Suppressor macrophage (primary cell): ENCODE data around the gene UMPS.
"Not testable (repeated sequence)": the region's sequence is repeated elsewhere in the genome, so short reads cannot be mapped to it uniquely, and the experiment has no call there.

ENCODE experiments used
- DNase-seq, 4 experiments: peaks; one replicate each; pipeline ENCODE4 v3.0.0-alpha.2; 2020 to 2022

Gene UMPS

DNA sequence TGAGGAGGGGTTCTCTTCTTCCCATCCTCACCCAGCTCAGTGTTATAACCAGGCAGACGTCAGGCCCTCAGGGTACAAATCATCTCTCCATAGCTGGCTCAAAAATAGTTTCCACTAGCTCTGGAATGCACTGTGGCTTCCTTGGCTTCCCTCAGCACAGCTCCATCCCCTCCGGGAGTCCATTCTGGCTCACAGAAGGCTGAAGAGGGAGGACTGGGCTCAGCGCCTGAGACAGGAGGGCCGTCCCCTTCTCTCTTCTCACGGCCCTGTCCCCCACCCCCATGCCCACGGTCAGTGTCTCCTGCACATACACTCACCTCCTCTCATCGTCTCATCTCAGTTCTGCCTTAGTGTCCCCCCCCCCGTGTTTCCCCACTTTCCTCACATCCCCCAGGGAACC lies 50.1 kb downstream of the UMPS start:
- no peak for DNase-seq

DNA sequence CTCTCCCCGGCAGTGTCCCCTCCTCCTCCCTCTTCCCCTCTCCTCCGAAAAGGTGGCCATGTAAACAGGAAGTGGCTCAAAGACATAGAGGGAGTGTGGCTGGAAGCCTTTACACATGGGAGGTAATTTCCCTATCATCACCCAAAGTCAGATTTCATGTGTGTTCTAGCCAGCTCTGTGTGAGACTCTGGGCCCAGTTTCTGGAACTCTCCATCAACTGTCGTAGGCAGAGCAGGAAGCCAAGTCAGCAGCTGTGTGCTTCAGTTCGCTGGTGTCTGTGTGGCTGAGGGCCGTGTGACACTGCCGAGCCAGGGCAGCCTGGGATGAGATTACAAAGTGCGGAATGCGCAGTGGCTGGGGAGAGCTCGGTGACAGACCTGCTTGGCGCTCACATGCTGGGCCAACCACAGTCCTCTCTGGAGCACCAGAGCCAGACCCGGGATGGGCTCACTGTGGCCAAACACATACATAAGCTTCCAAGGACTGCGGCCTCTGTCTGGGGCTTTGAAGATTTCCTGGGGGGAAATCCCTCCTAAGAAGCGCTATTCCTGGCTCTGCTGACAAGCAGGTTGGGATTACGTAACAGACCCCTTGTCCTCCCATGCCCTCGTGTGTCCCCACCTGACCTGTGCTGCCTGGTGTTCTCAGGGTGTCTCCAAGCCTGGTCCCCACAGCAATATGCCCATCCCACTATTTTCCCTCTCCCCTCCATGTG lies 50.7 kb downstream of the UMPS start:
- DNase-seq, result peak in 3 of 4 experiments; percentile 42 to 48 (median 43)

DNA sequence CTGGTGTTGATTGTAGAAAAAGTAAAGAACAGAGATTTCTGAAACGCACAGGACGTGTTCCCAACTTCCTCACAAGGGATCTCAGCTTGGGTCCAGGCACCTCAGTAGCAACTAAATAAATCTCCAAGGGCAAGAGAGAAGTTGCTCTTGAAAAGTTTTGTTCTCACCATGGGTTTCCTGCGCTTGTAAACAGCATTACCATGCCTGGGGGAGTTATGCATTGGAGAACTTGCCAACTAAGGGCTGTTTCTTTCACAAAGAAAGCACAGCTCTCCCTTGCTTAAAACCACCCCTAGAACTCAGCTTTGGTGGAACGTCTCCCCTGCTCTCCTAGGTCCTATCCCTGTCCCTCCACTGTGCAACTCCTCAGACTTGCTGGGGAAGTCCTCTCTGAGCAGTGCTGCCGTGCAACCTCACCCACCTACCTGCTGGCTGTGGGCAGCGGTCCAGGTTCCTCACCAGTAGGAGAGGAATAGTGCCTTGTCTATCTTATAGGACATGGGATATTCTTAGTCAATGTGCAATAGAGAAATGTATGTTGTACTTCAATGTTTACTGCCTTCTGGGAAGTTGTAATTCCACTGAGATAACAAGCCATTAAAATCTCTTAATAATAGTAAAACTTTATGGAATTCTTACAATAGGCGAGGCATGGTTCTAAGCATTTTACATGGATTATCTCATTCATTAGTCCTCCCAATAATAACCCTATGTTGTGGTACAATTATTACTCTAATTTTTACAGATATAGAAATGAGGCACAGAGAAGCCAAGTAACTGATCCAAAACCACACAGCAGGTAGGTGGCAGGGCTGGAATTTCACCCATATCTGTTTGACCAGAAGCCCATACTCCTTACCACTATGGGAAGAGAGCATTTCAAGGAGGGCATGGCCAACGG lies 51.5 kb downstream of the UMPS start:
- peak in 2 of 4 experiments; percentile 27 to 33 for DNase-seq

DNA sequence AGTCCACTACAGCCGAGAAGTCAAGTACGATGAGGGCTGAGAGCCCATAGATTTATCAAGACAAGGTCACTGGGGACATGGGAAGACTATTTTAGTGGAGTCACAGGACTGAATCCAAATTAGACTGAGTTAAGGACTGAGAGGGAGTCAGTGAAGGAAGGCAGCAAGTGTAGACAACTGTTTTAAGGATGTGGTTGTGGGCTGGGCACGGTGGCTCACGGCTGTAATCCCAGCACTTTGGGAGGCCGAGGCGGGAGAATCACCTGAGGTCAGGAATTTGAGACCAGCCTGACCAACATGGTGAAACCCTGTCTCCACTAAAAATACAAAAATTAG lies 52.1 kb downstream of the UMPS start:
- not testable (repeated sequence) for DNase-seq

DNA sequence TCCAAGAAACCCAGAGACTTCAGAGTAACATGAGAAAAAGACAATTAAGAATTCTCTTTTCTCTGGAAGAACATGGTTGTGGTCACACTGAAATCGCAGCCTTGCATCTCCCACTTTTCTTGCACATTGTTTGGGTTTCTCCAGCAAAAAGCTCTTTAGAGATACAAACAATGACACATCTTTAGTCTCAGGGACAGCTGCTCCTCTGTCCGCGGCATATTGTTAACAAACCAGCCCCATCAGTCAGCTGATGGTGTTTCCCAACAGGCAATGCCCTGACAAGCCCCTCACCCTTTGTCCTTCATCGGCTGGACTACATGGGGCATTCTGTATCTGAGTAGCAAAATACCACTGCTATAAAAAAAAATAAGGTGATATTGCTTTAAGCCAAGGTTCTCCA lies 53.4 kb downstream of the UMPS start:
- no peak for DNase-seq

DNA sequence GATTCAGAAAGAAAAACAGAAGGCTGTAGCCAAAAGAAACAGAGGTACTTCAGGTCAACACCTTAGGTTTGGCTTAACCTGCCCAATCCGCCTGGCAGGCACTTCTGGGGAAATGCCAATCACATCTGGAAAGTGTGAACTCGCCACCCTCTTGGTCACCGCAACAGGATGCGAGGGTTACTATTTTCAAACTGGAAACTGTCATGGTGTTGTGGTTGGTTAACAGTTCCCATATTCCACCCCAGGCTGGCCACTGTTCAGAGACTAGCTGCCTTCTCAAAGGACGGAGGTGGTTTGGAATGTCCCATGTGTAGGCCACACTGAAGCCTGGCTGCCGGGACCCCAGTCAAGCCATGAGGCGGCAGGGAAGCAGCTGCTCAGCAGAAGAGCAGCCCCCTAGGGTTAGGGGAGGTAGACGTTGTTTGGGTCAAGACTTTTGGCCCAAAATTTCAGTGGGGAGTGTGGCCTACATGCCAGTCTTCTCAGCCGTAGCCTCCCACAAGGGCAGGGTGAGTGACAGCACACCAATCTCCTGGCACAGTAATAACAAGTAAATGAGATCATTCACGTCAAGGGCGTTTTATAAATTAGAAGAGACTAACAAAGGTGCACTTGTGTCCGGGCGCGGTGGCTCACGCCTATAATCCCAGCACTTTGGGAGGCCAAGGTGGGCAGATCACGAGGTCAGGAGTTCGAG lies 54.6 kb downstream of the UMPS start:
- peak; percentile 44 to 66 (median 60) for DNase-seq

DNA sequence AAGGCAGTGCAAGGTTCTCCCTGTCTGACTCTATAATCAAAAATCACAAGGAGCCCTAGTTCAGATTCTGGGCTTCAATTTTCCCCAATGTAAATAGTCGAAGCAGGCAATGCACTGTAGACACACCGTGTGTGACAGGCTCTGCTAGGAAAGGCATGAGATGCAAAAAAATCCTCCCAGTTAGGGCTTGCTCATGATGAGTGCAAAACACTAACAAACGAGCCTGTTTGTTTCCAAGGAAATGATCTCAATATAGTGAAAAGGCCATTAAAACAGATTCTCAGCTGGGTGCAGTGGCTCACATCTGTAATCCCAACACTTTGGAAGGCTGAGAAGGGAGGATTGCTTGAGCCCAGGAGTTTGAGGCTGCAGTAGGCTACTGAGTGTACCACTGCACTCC lies 55.7 kb downstream of the UMPS start:
- no peak for DNase-seq

DNA sequence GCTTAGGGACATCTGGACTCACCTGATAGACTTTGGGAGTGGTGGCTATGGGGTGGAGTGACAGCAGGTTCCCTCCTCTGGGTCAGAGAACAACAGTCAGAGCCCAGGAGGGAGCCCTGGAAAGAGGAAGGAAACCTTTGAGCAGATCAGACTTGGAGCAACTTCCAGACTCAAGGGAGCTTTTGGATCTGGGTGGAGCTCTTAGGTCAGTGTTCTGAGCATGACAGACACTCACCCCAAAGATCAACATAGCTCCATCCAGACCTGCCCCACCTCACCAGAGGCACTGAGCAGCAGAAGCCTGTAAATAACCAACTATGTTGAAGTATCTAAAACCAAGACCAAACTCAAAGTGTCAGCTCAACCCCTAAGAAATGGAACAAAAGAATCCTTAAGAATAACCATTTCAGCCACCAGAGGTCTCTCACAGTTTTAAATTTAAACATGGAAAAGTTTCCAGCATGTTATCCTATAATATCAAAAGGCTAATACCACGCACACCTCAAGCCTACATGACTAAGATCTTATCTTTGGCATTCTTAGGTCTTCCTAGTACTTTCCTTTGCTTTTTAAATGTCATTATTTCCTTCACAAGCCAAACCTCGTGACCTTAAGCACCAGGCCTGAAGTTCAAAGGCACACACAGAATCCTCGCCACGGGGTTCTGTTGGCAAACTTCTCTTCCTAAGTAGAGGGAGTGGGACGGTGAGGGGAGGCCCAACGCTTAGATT lies 56.4 kb downstream of the UMPS start:
- peak; percentile 23 to 55 (median 52) for DNase-seq

DNA sequence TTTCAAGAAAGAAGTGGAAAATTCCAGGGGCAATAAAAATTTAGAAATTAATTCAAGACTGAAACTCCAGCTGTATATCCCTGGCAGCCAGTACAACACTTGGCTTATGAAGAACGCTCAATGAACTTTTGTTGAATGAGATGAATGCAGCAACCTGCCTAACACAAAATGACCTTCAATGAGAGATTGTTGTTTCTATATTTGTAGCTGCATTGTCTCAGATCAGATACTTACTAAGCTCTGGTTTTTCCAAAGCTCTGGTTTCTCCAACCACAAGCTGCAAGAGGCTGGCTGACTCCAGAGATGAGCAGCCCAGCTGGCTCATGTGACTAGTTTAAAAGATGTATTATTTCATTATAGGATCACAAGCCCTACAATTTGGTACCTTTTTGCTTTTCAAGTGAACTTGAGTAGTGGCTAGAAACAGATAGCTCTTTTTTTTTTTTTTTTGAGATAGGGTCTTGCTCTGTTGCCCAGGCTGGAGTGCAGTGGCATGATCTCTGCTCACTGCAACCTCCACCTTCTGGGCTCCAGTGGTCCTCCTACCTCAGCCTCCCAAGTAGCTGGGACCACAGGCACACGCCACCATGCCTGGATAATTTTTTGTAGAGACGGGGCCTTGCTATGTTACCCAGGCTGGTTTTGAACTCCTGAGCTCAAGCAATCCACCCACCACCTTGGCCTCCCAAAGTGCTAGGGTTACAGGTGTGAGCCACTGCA lies 57.4 kb downstream of the UMPS start:
- DNase-seq, result peak in 2 of 4 experiments; percentile 22 to 29

DNA sequence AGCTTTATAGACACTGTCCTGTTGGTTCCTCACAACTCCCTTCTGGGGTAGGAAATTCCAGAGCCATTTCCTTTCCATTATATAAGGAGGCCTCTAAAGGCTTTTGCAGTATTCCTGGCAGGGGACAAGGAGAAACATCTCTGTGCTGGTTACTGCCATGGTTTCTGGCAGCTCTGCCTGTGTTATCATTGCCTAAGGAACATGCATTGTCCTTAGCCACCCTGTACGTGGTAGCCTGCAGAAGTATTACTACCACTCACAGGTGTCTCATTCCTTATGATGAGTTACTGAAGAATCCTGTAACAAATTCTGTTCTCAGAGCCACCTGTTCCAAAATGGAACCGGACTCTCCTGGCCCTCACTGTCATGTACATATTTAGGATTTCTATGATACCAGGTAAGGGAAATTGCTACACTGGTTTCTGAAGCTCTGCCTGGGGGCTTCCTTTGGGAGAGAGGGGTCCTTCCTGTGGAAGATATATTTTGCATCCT lies 58.0 kb downstream of the UMPS start:
- DNase-seq, result no peak

DNA sequence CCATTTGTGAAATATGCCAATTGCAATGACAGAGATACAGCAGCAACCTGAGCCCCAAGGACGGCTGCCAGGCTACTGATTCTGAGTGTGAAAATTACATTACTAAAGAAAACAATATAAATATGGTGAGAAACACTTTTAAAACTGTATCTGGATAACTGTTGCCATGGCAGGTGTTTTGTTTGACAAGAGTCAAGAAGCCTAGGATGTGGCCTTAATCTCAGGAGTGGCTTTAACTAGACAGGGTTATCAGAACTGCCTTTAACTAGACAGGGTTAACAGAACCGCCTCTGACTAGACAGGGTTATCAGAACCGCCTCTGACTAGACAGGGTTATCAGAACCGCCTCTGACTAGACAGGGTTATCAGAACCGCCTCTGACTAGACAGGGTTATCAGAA lies 58.9 kb downstream of the UMPS start:
- DNase-seq, result not testable (repeated sequence)

DNA sequence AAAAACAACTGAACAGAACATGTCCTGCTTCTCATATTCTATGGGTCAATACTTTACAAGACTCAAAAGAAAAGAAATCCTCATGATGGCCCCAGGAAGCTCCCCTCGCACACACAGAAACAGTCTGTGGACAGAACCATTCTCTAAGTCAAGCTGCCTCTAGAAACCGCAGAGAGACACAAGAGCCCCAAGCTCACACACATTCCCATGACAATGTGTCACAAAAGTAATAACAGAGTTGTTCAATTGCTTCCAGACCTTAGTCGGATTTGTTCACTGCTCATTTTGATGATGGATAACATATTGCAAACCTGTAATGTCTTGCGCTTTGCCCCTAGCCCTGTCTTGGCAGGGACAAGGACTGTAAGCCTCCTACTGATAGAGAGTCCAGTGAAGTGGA lies 60.9 kb downstream of the UMPS start:
- peak in 2 of 4 experiments; percentile 27 to 34 for DNase-seq

DNA sequence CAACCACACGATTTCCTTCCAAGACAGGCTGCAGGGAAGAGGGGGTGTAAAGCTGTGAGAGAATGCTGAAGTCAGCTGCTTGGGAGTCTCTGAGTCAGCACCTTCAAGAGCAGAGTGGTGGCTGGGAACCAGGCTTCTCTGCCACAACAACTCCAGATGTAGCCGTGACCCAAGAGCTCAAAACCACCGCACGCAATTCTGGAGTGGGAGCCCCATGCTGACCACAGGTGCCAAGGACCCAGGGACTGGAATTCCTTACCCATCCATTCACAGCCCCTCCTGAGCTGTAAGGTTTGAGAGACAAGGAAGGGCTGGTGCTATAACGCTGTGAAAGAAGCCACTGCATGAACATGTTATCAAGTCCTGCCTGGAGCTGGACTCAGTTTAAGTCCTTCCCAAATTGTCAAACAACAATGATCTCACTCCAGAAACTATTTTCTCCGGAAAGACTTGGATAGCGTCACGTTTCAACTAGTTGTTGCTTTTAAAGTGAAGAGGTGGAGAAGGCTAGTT lies 61.4 kb downstream of the UMPS start:
- peak; percentile 82 to 89 (median 86) for DNase-seq

DNA sequence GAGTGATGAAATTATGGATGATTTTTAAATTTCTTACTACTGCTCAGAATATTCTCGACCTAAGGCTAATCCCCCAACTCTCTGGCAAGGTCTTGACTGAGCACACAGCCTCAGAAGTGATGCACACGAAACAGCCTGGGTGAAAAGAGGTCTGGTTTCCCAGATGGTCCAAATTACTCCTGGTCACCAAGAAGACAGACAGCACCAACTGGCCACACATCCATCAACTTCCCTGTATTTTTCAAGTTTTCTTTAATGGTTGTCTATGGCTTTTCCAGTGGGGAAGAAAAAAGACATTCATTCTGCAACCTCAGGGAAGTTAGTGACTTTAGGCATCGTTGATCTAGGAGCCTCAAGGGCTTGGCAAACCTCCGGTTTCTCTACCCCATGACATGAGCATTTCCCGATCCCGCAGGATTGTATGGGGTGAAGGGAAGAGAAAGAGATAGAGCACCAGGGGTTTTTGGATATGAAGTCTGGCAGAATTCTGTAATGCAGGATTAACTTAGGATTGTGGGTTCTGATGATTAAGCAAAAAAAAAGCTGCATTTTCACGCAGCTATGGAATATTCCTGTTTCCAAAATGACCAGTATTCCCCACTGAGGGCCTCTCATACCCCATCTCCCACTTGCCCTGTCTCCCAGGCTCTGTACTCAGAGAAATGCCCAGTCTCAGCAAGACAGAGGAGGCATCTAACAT lies 62.2 kb downstream of the UMPS start:
- DNase-seq, result no peak

DNA sequence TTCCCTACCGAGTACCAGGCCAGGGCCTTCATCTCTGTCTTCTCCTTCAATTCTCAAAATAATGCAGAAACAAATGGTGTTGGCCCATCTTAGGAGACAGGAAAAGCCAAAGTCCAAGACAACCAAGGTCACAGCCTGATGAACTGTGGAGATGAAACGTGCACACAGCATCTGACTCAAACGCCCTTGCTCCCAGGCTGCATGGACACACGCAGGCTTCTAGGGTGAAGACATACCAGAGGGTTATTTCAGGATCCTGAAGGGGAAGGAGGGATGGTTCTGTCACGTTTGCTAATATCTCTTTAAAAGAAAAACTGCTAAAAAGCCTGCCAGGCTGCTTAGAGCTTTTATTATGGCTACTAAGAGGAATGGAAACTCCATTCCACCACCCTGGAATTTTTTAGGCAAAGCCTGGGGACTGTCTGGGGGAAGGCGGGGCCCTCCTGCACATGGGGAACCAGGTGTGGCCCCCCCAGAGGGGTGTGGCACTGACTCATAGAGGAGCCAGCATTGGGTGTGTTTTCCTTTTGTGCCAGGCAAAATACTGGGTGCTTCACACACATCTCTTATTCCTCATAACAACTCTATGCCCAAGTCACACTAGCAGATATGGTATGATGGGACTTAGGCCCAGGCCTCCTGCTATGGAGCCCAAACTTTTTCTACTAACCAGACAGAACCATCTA lies 62.9 kb downstream of the UMPS start:
- DNase-seq, result peak; percentile 73 to 87 (median 79)

DNA sequence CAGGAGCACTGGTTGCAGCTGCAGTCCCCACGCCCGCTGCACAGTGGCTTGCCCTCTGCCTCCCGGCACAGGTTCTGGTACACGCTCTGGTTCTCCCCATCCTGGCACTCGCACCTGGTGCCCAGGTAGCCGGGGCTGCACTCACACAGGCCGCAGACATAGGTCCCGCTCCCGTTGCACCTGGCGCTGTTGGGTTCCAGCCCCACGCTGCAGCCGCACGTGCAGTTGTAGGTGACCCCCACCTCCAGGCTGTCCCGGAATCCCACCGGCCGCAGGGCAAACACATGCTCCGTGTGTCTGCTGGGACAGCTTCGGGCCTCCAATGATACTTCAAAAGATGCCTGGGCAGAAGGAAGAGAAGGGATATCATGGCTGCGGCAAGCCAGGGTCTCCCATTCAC lies 66.2 kb downstream of the UMPS start:
- DNase-seq, result no peak

DNA sequence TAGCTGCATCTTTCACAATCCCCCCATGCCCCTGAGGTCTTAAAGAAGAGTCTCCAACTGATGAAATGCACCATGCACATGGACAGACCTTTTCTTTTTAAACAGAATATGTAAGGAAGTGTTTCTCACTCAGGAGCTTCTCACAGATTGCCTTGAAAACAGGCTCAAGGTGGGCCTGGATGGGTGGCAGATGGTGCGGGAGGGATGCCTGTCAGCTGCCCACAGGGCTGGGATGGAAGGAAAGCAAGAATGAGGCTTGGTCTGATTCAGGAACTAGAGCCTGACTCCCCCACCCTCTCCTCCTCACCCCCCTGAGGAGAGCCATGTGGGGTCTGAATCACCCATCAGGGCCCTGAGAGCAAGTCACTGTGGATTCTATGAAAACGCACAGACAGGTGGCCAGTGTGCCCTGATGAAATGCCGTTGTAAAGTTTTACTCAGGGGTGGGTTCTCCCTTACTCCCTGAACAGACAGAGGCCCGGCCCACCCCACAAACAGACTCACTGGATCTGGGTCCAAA lies 67.2 kb downstream of the UMPS start:
- DNase-seq, result no peak
